ENCODE data around the gene STIM1. TPM values are rescaled to one million over a fixed set of nuclear protein-coding genes. Genes with fewer than 3 reads are reported as not detected.
"Not testable (repeated sequence)": the region's sequence is repeated elsewhere in the genome, so short reads cannot be mapped to it uniquely, and the experiment has no call there.

The STIM1 gene
- total RNA-seq, 1 donor from 2014 or later: 60.8 TPM

DNA sequence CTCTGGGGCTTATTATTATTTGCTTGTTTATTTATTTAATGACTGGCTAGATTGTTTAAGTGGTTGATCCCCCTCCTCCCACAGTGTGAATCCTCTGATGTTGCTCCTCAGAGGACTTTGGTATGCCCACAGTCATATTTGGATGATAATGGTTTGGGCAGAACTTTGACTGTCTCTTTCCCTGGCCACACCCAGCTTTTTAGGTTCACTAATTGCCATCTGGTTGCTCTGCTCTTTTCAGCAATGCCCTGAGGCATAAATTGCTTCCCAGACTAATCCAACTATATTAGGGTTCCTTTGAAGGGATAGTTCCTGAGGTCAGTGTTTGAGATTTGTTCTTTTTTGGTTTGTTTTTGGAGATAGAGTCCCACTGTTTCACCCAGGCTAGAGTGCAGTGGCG lies 139.8 kb downstream of the STIM1 start:
- Histone ChIP-seq H3K27me3 (ENCODE audit: control insufficient read depth, insufficient read depth, low read length) (no peaks in the 10 kb centered on the region), H3K4me3 (ENCODE audit: low read depth, low read length) (no peak overlapping the region), H3K36me3 (ENCODE audit: control insufficient read depth, insufficient read depth, low read length) (no peaks in the 10 kb centered on the region)
- FAIRE-seq (no peak), DNase-seq (ENCODE audit: low read depth) (no peak)
- TF ChIP-seq, protein P1, sequence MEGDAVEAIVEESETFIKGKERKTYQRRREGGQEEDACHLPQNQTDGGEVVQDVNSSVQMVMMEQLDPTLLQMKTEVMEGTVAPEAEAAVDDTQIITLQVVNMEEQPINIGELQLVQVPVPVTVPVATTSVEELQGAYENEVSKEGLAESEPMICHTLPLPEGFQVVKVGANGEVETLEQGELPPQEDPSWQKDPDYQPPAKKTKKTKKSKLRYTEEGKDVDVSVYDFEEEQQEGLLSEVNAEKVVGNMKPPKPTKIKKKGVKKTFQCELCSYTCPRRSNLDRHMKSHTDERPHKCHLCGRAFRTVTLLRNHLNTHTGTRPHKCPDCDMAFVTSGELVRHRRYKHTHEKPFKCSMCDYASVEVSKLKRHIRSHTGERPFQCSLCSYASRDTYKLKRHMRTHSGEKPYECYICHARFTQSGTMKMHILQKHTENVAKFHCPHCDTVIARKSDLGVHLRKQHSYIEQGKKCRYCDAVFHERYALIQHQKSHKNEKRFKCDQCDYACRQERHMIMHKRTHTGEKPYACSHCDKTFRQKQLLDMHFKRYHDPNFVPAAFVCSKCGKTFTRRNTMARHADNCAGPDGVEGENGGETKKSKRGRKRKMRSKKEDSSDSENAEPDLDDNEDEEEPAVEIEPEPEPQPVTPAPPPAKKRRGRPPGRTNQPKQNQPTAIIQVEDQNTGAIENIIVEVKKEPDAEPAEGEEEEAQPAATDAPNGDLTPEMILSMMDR (IDR thresholded peaks at IDR 0.05; ENCODE audit: insufficient read depth, low read length, severe bottlenecking): no peak

DNA sequence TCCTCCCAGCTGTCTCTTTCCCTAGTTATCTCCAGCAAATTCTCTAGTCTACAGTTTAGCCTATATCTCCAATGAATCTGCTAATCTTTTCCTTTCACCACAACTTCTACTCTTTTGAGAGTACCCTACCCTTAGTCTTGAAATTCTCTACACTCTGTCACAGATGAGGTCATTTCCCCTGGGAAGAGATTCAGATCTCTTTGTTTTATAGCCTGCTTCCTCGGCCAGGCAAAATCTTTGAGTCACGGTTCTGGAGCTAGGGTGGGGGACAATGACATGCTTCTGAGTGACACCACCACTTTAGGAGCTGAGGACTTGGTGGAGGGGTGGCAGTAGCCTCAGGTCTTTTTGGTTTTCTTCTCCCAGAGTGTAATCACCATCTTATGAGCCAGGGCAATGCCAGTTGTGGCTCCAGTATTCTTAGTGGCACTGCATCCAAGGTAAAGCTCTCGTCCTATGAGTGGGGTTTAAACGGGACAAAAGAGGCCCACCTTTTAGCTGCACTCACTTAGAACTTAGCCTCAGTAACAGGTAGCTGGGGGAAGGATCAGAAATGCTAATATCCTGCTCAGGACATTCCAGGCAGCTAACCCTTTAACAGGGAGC lies 140.6 kb downstream of the STIM1 start:
- no peaks in the 10 kb centered on the region for H3K36me3 ChIP-seq (ENCODE audit: control insufficient read depth, insufficient read depth, low read length)
- FAIRE-seq: no peak

DNA sequence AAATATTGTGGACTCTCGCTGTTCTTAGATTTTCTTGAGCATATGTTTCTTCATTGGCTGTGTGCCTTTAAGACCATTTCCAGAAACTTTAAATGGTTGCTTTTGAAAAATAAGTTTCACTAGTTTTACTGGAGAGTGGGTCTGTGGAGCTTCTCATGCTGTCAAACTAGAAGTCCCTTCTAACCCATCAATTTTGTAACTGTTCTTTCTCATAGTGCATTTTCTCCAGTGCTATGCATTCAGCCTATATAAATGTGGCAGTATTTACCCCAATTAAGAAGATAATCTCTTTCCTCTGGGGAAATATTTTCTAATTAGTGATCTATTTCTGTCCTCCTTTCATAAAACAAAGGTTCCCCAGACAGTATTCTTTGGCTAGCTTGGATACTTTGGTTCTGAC lies 141.2 kb downstream of the STIM1 start:
- TF ChIP-seq, protein P1 (IDR thresholded peaks at IDR 0.05; ENCODE audit: insufficient read depth, low read length, severe bottlenecking): no peak
- no peak for FAIRE-seq

More for the DNA sequence above, 140.6 kb downstream of the STIM1 start:
- no peaks in the 10 kb centered on the region for H3K27me3 ChIP-seq (ENCODE audit: control insufficient read depth, insufficient read depth, low read length)
- DNase-seq (ENCODE audit: low read depth): peak; percentile 8
- H3K4me3 ChIP-seq (ENCODE audit: low read depth, low read length): no peak overlapping the region
- TF ChIP-seq, protein P1 (IDR thresholded peaks at IDR 0.05; ENCODE audit: insufficient read depth, low read length, severe bottlenecking): no peak

DNA sequence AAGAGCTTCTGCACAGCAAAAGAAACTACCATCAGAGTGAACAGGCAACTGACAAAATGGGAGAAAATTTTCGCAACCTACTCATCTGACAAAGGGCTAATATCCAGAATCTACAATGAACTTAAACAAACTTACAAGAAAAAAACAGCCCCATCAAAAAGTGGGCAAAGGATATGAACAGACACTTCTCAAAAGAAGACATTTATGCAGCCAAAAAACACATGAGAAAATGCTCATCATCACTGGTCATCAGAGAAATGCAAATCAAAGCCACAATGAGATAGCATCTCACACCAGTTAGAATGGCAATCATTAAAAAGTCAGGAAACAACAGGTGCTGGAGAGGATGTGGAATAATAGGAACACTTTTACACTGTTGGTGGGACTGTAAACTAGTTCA lies 149.3 kb downstream of the STIM1 start:
- not testable (repeated sequence) for H3K27me3 ChIP-seq (ENCODE audit: control insufficient read depth, insufficient read depth, low read length); H3K4me3 ChIP-seq (ENCODE audit: low read depth, low read length); H3K36me3 ChIP-seq (ENCODE audit: control insufficient read depth, insufficient read depth, low read length); DNase-seq (ENCODE audit: low read depth); FAIRE-seq

More for the DNA sequence above, 141.2 kb downstream of the STIM1 start:
- Histone ChIP-seq H3K36me3 (ENCODE audit: control insufficient read depth, insufficient read depth, low read length) (no peaks in the 10 kb centered on the region), H3K4me3 (ENCODE audit: low read depth, low read length) (no peak overlapping the region), H3K27me3 (ENCODE audit: control insufficient read depth, insufficient read depth, low read length) (no peaks in the 10 kb centered on the region)
- no peak for DNase-seq (ENCODE audit: low read depth)

DNA sequence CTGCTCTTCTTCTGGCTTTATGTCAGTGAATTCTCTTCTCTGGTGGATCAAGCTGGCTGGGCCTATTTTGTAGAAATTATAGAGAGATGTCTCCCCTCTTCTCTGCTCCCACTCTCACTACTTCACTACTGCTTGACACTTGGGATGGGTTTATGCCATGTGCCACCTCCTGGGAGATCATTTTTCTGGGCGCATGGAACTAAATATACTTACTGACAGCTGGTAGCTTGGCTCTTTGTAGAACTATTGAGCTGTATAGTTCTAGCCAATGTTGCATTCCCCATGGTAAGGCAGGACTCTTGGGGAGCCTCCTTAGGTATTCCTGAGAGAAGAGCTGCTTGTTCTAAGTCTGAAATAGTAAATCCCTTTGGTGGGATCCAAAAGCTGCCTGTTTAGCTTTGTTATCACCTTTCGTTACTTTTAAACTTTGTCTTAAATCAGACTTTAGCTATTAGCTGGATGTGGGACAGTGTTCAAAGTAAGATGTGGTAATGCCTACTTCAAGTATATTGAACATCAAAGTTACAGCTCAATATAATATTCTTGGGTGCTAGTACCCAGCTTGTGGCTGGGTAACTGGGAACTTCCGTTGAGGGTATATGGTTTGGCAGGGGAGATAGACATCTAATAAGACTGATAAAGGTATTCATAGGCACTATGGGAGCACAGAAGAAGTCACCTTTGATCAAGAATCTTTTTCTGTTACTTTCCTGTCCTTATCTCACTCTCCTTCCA lies 151.6 kb downstream of the STIM1 start:
- Histone ChIP-seq H3K4me3 (ENCODE audit: low read depth, low read length) (no peak overlapping the region), H3K27me3 (ENCODE audit: control insufficient read depth, insufficient read depth, low read length) (no peaks in the 10 kb centered on the region), H3K36me3 (ENCODE audit: control insufficient read depth, insufficient read depth, low read length) (no peaks in the 10 kb centered on the region)
- DNase-seq (ENCODE audit: low read depth) (no peak), FAIRE-seq (peak; percentile 36)
- TF ChIP-seq, protein P1 (IDR thresholded peaks at IDR 0.05; ENCODE audit: insufficient read depth, low read length, severe bottlenecking): no peak

DNA sequence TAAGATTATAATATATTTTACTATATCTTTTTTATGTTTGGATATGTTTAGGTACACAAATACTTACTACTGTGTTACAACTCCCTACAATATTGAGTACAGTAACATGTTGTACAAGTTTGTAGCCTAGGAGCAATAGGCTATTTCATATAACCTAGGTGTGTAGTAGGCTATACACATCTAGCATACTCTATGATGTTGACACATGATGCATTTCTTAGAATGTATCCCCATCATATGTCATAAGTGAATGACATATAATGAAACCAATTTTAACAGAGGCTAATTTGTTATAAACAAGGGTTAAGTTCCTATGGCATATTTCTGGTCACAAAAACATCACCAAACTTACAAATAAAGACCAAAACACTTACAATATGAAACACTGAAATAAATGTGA lies 152.7 kb downstream of the STIM1 start:
- H3K27me3 ChIP-seq (ENCODE audit: control insufficient read depth, insufficient read depth, low read length): no peaks in the 10 kb centered on the region
- no peak overlapping the region for H3K4me3 ChIP-seq (ENCODE audit: low read depth, low read length)
- no peak for DNase-seq (ENCODE audit: low read depth)
- no peaks in the 10 kb centered on the region for H3K36me3 ChIP-seq (ENCODE audit: control insufficient read depth, insufficient read depth, low read length)
- TF ChIP-seq, protein P1 (IDR thresholded peaks at IDR 0.05; ENCODE audit: insufficient read depth, low read length, severe bottlenecking): no peak
- FAIRE-seq: no peak

DNA sequence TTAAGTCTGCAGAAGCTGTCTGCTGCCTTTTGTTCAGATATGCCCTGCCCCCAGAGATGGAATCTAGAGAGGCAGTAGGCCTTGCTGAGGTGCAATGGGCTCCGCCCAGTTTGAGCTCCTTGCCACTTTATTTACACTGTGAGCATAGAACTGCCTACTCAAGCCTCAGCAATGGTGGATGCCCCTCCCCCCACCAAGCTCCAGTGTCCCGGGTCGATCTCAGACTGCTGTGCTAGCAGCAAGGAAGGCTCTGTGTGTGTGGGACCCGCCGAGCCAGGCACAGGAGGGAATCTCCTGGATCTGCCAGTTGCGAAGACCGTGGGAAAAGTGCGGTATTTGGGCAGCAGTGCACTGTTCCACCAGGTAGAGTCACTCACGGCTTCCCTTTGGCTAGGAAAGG lies 161.1 kb downstream of the STIM1 start:
- DNase-seq (ENCODE audit: low read depth); FAIRE-seq; H3K36me3 ChIP-seq (ENCODE audit: control insufficient read depth, insufficient read depth, low read length); H3K27me3 ChIP-seq (ENCODE audit: control insufficient read depth, insufficient read depth, low read length); H3K4me3 ChIP-seq (ENCODE audit: low read depth, low read length): not testable (repeated sequence)

Measured in bronchial epithelial cell (primary cell).